ENCODE measurements around the gene ZNF207. TPM values are rescaled to one million over a fixed set of nuclear protein-coding genes. Genes with fewer than 3 reads are reported as not detected.

Gene ZNF207
- total and polyA plus RNA-seq, 2 of the 8 experiments (the other 6 are each of a cell fraction or from before 2014, with no cell fraction given), result 268 to 286 TPM

- TF ChIP-seq POLR2AphosphoS5 (IDR thresholded peaks at IDR 0.05; ENCODE audit: low read depth, low read length), result peak; percentile 95
- peak; percentile 67 for TF ChIP-seq CHD1 (IDR thresholded peaks at IDR 0.05; ENCODE audit: low read depth, low read length)
- no peak for TF ChIP-seq EP300 (IDR thresholded peaks at IDR 0.05; ENCODE audit: borderline replicate concordance in 1 of 2, low read depth in 2 of 2, low read length in 2 of 2)
- peak; percentile 52; the same call in 1 of the 2 replicates for TF ChIP-seq ATF2 (IDR thresholded peaks at IDR 0.05; ENCODE audit: low read length)
- TF ChIP-seq POLR2A (IDR thresholded peaks at IDR 0.05; ENCODE audit: control extremely low read depth in 1 of 2, low read depth in 2 of 2, low read length in 2 of 2), result peak; percentile 94 to 97
- peak; percentile 74 for TF ChIP-seq ATF3 (IDR thresholded peaks at IDR 0.05; ENCODE audit: insufficient read depth, low read depth, low read length)
- peak; percentile 93 for TF ChIP-seq TBP (IDR thresholded peaks at IDR 0.05; ENCODE audit: low read depth, low read length)
- peak; percentile 69 for TF ChIP-seq CREB1 (IDR thresholded peaks at IDR 0.05)
- TF ChIP-seq E2F6 (IDR thresholded peaks at IDR 0.05), result no peak
- no peak for TF ChIP-seq SP2 (IDR thresholded peaks at IDR 0.05; ENCODE audit: low read length)
- no peak for TF ChIP-seq POU5F1 (IDR thresholded peaks at IDR 0.05; ENCODE audit: low read depth, low read length)
- 0 out of 2 replicates have a peak, but pooled peaks have one; percentile 62 for TF ChIP-seq GTF2F1 (IDR thresholded peaks at IDR 0.05; ENCODE audit: borderline replicate concordance, low read depth, low read length)
- peak; percentile 43; the same call in 1 of the 2 replicates for TF ChIP-seq EGR1 (IDR thresholded peaks at IDR 0.05; ENCODE audit: borderline replicate concordance, low read depth, low read length)
- peak; percentile 94 for TF ChIP-seq PHF8 (conservative IDR thresholded peaks at IDR 0.05; ENCODE audit: low read depth, low read length)
- TF ChIP-seq RFX5 (IDR thresholded peaks at IDR 0.05; ENCODE audit: borderline replicate concordance, low read depth, low read length), result no peak
Measured at GRCh38 chr17:32349854-32350665, at the start of gene ZNF207 (continued).
